Suprapubic skin (tissue), 4 donors: Measurements from ENCODE around the gene RFPL4AL1. TPM values are rescaled to one million over a fixed set of nuclear protein-coding genes. Genes with fewer than 3 reads are reported as not detected.
"Not testable (repeated sequence)": the region's sequence is repeated elsewhere in the genome, so short reads cannot be mapped to it uniquely, and the experiment has no call there.

Source experiments
- DNase-seq, 2 donors: peaks; one replicate each; pipeline ENCODE4 v3.0.0-alpha.2; 2019; ENCODE audit warnings: low spot score in 2 of 2
- H3K27ac ChIP-seq: fragments of 200-600 bp; sonication (generic); one replicate; pipeline ENCODE4 v1.5.1; 2019
- H3K27me3 ChIP-seq: fragments of 200-600 bp; sonication (generic); one replicate; pipeline ENCODE4 v1.5.1; 2019
- H3K36me3 ChIP-seq: fragments of 200-600 bp; sonication (generic); one replicate; pipeline ENCODE4 v1.5.1; 2019
- H3K4me1 ChIP-seq: fragments of 200-600 bp; sonication (generic); one replicate; pipeline ENCODE4 v1.5.1; 2019
- H3K4me3 ChIP-seq: fragments of 200-600 bp; sonication (generic); one replicate; pipeline ENCODE4 v1.5.1; 2019; ENCODE audit warnings: mild to moderate bottlenecking
- H3K9me3 ChIP-seq: fragments of 200-600 bp; sonication (generic); one replicate; pipeline ENCODE4 v1.5.1; 2019
- EP300 ChIP-seq: sonication (generic); formaldehyde crosslinking; IDR thresholded peaks from one replicate; pipeline ENCODE4 v1.6.1; 2017; ENCODE audit warnings: antibody characterized with exemption
- POLR2A ChIP-seq, 2 donors: fragments of 450-650 bp; IDR thresholded peaks; one replicate each; pipeline ENCODE4 v1.6.1; 2017; ENCODE audit warnings: antibody characterized with exemption in 2 of 2, mild to moderate bottlenecking in 2 of 2, moderate library complexity in 2 of 2
- POLR2AphosphoS5 ChIP-seq, 3 donors: sonication (generic); formaldehyde crosslinking; IDR thresholded peaks; one replicate each; pipeline ENCODE4 v1.6.1; 2017; ENCODE audit warnings: antibody characterized with exemption in 3 of 3
- WGBS: methylation state at CpG from one replicate; pipeline ENCODE4 v1.1.5; 2018; 5-methylcytosine and 5-hydroxymethylcytosine counted together
- total RNA-seq, 4 donors: library from RNA; depleted of rRNA; stranded (reverse); fragments of >200 nt; gene quantifications; one replicate each; pipeline ENCODE4 v1.1.0, GENCODE V29; 2016
- TF ChIP-seq, protein P1 (sequence below), 2 donors: fragments of 200-600 bp in 1 of 2; fragments of 450-650 bp in 1 of 2; sonication (generic) in 1 of 2; IDR thresholded peaks; one replicate each; pipeline ENCODE4 v1.5.1; 2016 to 2019; ENCODE audit warnings: antibody characterized with exemption in 2 of 2, mild to moderate bottlenecking in 1 of 2, moderate library complexity in 1 of 2

RFPL4AL1 gene
- total RNA-seq = not detected

DNA sequence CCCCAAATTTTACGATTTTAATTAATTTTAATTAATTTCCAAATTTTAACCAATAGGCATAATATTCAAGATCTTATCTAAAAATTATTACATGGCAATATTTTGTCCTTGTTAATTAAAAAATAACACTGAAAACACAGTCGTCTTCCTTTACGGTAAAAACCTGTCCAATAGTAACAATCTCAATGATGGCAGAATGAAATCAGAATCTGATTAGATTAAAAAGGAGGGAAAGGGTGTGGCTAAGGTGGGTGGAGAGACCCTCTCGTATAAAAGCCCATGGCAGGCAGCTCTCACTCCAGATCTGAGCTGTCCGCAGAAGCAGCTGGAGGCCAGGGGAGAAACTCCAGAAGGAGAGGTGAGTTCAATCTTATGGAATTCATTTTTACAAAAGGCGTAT, at the start of gene RFPL4AL1:
Gene RFPL4AL1, plus strand, starts transcription at position 301 of the 400 bp plus-strand sequence. CDS start 2,687 bp downstream, outside the sequence.
- H3K27me3 ChIP-seq, DNase-seq, H3K4me1 ChIP-seq, H3K27ac ChIP-seq, H3K9me3 ChIP-seq, H3K36me3 ChIP-seq, H3K4me3 ChIP-seq: not testable (repeated sequence)
- 89% methylated on average over 6 of the region's 6 CpGs for WGBS

DNA sequence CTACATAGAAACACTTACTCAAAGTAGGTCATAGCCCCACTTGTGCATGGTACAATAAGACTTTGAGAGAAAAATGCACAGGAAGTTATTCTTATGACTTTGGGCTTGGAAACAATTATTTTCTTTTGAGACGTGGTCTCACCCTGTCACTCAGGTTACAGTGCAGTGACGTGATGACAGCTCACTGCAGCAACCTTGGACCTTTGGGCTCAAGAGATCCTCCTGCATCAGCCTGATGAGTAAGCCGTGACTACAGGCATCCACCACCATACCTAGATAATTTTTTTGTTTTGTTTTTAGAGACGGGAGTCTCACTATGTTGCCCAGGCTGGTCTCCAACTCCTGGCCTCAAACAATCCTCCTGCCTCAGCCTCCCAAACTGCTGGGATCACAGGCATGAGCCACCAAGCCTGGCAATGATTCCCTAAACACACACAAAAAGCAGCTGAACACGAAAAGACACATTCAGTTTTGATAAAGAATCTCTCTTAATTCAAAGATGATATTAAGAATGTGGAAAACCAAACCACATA, 48.6 kb upstream of the RFPL4AL1 start:
- Histone ChIP-seq H3K27me3 (peaks cover 38% of the 10 kb centered on the region), H3K4me3 (no peak overlapping the region), H3K4me1 (no peaks in the 10 kb centered on the region), H3K9me3 (no peaks in the 10 kb centered on the region), H3K36me3 (no peaks in the 10 kb centered on the region), H3K27ac (no peak overlapping the region)
- DNase-seq = no peak
- WGBS = 78% methylated on average over 5 of the region's 5 CpGs
- TF ChIP-seq EP300 = no peak
- no peak for TF ChIP-seq POLR2A (IDR thresholded peaks at IDR 0.05)
- TF ChIP-seq, protein P1, sequence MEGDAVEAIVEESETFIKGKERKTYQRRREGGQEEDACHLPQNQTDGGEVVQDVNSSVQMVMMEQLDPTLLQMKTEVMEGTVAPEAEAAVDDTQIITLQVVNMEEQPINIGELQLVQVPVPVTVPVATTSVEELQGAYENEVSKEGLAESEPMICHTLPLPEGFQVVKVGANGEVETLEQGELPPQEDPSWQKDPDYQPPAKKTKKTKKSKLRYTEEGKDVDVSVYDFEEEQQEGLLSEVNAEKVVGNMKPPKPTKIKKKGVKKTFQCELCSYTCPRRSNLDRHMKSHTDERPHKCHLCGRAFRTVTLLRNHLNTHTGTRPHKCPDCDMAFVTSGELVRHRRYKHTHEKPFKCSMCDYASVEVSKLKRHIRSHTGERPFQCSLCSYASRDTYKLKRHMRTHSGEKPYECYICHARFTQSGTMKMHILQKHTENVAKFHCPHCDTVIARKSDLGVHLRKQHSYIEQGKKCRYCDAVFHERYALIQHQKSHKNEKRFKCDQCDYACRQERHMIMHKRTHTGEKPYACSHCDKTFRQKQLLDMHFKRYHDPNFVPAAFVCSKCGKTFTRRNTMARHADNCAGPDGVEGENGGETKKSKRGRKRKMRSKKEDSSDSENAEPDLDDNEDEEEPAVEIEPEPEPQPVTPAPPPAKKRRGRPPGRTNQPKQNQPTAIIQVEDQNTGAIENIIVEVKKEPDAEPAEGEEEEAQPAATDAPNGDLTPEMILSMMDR (IDR thresholded peaks at IDR 0.05) = no peak
- no peak for TF ChIP-seq POLR2AphosphoS5 (IDR thresholded peaks at IDR 0.05)

DNA sequence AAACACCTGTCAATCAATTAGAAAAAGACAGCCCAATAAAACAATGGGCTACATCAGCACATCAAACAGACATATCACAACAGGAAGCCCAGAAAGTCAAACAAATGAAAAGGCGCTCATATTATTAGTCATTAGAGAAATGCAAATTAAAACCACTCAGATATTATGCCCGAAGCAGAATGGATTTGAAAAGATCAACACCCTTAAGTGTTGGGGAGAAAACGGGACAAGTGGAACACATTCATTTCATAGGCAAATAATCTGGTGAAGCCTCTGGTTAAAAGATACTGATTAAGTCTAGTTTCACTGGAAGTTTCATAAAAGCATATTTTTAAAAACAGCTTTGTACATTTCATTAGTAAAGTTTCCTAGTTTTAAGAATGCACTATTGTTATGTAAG, 48.1 kb upstream of the RFPL4AL1 start:
- DNase-seq = no peak
- TF ChIP-seq EP300 (no peak), POLR2A (IDR thresholded peaks at IDR 0.05) (no peak), POLR2AphosphoS5 (IDR thresholded peaks at IDR 0.05) (no peak)
- TF ChIP-seq, protein P1 (IDR thresholded peaks at IDR 0.05) = no peak
- Histone ChIP-seq H3K36me3 (no peaks in the 10 kb centered on the region), H3K9me3 (no peaks in the 10 kb centered on the region), H3K4me3 (no peak overlapping the region), H3K4me1 (no peaks in the 10 kb centered on the region), H3K27me3 (peaks cover 40% of the 10 kb centered on the region), H3K27ac (no peak overlapping the region)
- 83% methylated on average over 3 of the region's 3 CpGs for WGBS

DNA sequence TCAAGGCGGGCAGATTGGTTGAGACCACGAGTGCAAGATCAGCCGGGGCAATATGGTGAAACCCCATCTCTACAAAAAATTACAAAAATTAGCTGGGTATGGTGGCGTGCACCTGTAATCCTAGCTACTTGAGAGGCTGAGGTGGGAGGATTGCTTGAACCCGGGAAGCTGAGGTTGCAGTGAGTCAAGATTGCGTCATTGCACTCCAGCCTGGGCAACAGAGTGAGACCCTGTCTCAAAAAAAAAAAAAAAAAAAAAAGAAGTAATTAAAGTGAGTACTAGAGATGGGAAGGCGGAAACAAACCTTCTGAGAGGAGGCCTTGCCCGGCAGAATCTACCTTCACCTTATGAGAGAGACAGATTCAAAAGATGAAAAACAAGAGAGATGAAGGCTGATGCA, 45.4 kb upstream of the RFPL4AL1 start:
- Histone ChIP-seq H3K4me3 (no peak overlapping the region), H3K27me3 (peaks cover 18% of the 10 kb centered on the region), H3K9me3 (no peaks in the 10 kb centered on the region), H3K4me1 (no peaks in the 10 kb centered on the region), H3K36me3 (no peaks in the 10 kb centered on the region), H3K27ac (no peak overlapping the region)
- no peak for DNase-seq
- TF ChIP-seq EP300 = no peak
- TF ChIP-seq, protein P1 (IDR thresholded peaks at IDR 0.05) = no peak
- no peak for TF ChIP-seq POLR2AphosphoS5 (IDR thresholded peaks at IDR 0.05)
- TF ChIP-seq POLR2A (IDR thresholded peaks at IDR 0.05) = no peak
- 88% methylated on average over 8 of the region's 8 CpGs for WGBS

DNA sequence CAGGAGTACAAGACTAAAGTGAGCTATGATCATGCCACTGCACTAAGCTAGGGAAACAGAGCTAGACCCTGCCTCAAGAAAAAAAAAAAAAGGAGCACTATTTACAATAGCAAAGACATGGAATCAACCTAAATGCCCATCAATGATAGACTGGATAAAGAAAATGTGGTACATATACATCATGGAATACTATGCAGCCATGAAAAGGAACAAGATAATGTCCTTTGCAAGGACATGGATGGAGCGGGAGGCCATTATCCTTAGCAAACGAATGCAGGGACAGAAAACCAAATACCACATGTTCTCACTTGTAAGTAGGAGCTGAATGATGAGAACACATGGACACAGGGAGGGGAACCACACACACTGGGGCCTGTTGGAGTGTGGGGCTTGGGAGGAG, 38.5 kb upstream of the RFPL4AL1 start:
- 84% methylated on average over 2 of the region's 2 CpGs for WGBS
- H3K4me1 ChIP-seq, H3K27me3 ChIP-seq, H3K36me3 ChIP-seq, H3K27ac ChIP-seq, H3K9me3 ChIP-seq, H3K4me3 ChIP-seq, DNase-seq: not testable (repeated sequence)

DNA sequence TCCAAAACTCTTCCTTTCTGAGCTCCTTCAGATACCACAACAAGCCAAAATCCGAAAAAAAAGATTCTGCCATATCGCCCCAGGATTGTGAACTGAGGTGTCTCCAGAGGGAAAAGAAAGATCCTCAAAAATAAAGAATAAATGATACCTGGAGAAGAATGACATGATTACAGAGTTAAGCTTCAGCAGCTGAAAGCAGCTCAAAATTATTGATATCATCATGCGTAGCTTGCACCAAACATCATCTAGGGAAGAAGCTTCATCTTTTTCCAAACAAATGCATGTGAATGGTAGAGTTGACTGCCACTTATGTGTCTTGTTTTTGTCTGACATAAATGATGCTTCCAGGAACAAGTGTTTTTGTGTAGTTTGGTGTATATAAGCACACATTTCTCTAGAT, 30.6 kb upstream of the RFPL4AL1 start, which contains the start of gene NLRP9:
Gene NLRP9, minus strand, starts transcription at position 101 of the 400 bp plus-strand sequence. Its CDS starts 28 bp downstream, at position 73.
- 94% methylated on average over 3 of the region's 3 CpGs for WGBS

DNA sequence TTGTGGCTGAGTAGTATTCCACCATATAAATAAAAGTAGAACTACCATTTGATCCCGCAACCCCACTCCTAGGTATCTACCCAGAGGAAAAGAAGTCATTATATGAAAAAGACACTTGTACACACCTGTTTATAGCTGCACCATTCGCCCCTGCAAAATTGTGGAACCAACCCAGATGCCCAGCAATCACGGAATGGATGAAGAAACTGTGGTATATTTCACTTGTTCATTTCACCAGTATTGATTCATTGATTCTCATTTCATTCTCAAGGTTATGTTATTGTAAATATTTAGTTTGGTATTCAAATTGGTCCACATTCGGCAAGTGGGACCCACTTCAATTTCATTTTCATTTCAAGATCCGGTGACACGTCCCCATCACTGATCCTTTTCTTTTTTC, 18.2 kb upstream of the RFPL4AL1 start:
- H3K36me3 ChIP-seq = no peaks in the 10 kb centered on the region
- no peaks in the 10 kb centered on the region for H3K9me3 ChIP-seq
- no peaks in the 10 kb centered on the region for H3K27me3 ChIP-seq
- H3K4me3 ChIP-seq = no peak overlapping the region
- DNase-seq = no peak
- H3K27ac ChIP-seq = no peak overlapping the region
- H3K4me1 ChIP-seq = no peaks in the 10 kb centered on the region
- TF ChIP-seq POLR2AphosphoS5 (IDR thresholded peaks at IDR 0.05) (no peak), POLR2A (IDR thresholded peaks at IDR 0.05) (no peak), EP300 (no peak)
- TF ChIP-seq, protein P1 (IDR thresholded peaks at IDR 0.05) = no peak
- WGBS = 85% methylated on average over 6 of the region's 6 CpGs

More for the DNA sequence above, 30.6 kb upstream of the RFPL4AL1 start, which contains the start of gene NLRP9:
- H3K4me3 ChIP-seq = no peak within 1 kb of the TSS
- H3K27ac ChIP-seq = no peak within 1 kb of the TSS
- H3K36me3 ChIP-seq = no peaks in the 10 kb centered on the region
- no peak for DNase-seq
- TF ChIP-seq POLR2A (IDR thresholded peaks at IDR 0.05) = no peak
- H3K9me3 ChIP-seq = no peaks in the 10 kb centered on the region
- no peaks in the 10 kb centered on the region for H3K27me3 ChIP-seq
- no peaks in the 10 kb centered on the region for H3K4me1 ChIP-seq
